Inflammatory macrophage (primary cell): ENCODE data around the gene NCKAP1.
"Not testable (repeated sequence)": the region's sequence is repeated elsewhere in the genome, so short reads cannot be mapped to it uniquely, and the experiment has no call there.

ENCODE experiments used
- DNase-seq, 2 donors: peaks; one replicate each; pipeline ENCODE4 v3.0.0-alpha.2; 2020 to 2022

NCKAP1 gene

GRCh38 chr2:183001948-183002347 is 36.3 kb downstream of the NCKAP1 start:
- no peak for DNase-seq

GRCh38 chr2:183000846-183001245 is 37.4 kb downstream of the NCKAP1 start:
- DNase-seq, result no peak

GRCh38 chr2:182999348-183000028 is 38.8 kb downstream of the NCKAP1 start:
- DNase-seq, result no peak

GRCh38 chr2:182994228-182994912 is 43.9 kb downstream of the NCKAP1 start:
- no peak for DNase-seq

GRCh38 chr2:182982941-182983340 is 55.3 kb downstream of the NCKAP1 start:
- DNase-seq, result no peak

GRCh38 chr2:182981475-182981874 is 56.8 kb downstream of the NCKAP1 start:
- DNase-seq, result not testable (repeated sequence)

GRCh38 chr2:182980652-182981051 is 57.6 kb downstream of the NCKAP1 start:
- DNase-seq, result no peak

GRCh38 chr2:182980115-182980514 is 58.1 kb downstream of the NCKAP1 start:
- peak in 1 of 2 donors; percentile 69 for DNase-seq

GRCh38 chr2:182977463-182977862 is 60.8 kb downstream of the NCKAP1 start:
- DNase-seq, result no peak

- DNase-seq, result no peak
These were observed 64.6 kb downstream of the NCKAP1 start for GRCh38 chr2:182973441-182974352.

- DNase-seq, result no peak
These were observed 65.7 kb downstream of the NCKAP1 start for GRCh38 chr2:182972548-182972942.

- DNase-seq, result no peak
These were observed 66.3 kb downstream of the NCKAP1 start for GRCh38 chr2:182971820-182972547.

- no peak for DNase-seq
These were observed 67.8 kb downstream of the NCKAP1 start for GRCh38 chr2:182970486-182970885.

- no peak for DNase-seq
These were observed 69.8 kb downstream of the NCKAP1 start for GRCh38 chr2:182968493-182968892.

GRCh38 chr2:182966356-182966755 is 71.9 kb downstream of the NCKAP1 start:
- DNase-seq, result not testable (repeated sequence)

GRCh38 chr2:182962641-182963040 is 75.6 kb downstream of the NCKAP1 start:
- DNase-seq, result no peak

- not testable (repeated sequence) for DNase-seq
These were observed 77.4 kb downstream of the NCKAP1 start for GRCh38 chr2:182960869-182961268.

GRCh38 chr2:182954789-182955188 is 83.5 kb downstream of the NCKAP1 start:
- DNase-seq, result no peak

- DNase-seq, result no peak
These were observed 85.4 kb downstream of the NCKAP1 start for GRCh38 chr2:182952741-182953450.

- DNase-seq, result no peak
These were observed 86.2 kb downstream of the NCKAP1 start for GRCh38 chr2:182951948-182952663.

- DNase-seq, result no peak
These were observed 87.7 kb downstream of the NCKAP1 start for GRCh38 chr2:182950546-182950945.
